NB4 (cell line): ENCODE measurements around the gene BCL7A.

Experiments
- DNase-seq: peaks from one replicate; pipeline ENCODE4 v3.0.0; 2010; ENCODE audit warnings: low read depth
- H3K4me3 ChIP-seq: one replicate; pipeline ENCODE4 v1.5.1; 2011; ENCODE audit warnings: mild to moderate bottlenecking, low read depth, low read length, moderate library complexity
- MYC ChIP-seq: IDR thresholded peaks from 2 replicates; pipeline ENCODE4 v1.6.1; 2011; ENCODE audit warnings: low read depth, low read length
- POLR2A ChIP-seq: IDR thresholded peaks from 2 replicates; pipeline ENCODE4 v1.6.1; 2011; ENCODE audit warnings: mild to moderate bottlenecking; ENCODE audit not compliant: insufficient read length; ENCODE audit errors: extremely low read depth
- TF ChIP-seq, protein P1 (sequence below): IDR thresholded peaks from one replicate; pipeline ENCODE4 v1.5.1; 2012; ENCODE audit warnings: low read depth, low read length
- TF ChIP-seq, protein P2 (sequence below): IDR thresholded peaks from 2 replicates; pipeline ENCODE4 v1.6.1; 2011; ENCODE audit warnings: low read depth, low read length

BCL7A gene

DNA sequence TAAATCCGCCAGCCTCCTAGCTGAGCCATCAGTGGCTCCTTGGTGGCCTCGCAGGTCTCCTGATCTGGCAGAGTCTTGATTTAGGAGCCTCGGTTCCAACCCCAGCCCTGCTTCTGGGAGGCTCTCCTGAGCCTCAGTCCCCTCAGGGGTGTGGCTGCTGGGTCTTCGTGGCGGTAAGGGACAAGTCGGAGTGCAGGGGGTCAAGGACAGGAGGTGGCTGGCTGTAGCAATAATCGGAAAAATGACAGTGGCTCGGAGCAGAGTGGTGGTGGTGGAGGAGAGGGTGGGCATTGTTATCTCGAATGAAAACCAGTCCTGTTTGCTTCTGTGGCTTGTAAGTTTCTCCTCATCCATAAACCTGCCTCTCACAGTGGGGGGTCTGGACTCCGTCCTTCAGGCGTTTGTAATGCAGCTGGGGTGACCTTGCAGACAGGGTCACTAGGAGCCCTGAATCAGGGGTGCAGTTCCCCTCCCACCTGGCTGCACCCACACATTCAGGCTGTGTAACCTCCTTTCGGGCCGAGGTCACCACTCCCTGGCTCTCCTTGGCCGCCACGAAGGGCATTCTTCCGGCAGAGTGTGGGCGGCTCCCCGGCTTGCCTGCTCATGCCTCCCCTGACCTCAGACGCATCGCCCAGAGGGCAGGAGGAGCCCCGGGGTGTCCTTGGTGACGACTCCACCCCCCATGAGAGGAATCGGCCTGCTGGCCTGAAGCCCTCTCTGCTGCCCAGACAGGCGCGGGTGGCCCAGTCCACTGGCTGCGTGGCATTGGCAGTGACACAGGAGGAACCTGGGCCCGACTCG is 8.1 kb downstream of the BCL7A start:
- DNase-seq = peak; percentile 86
- peak overlapping the region; percentile 42 for H3K4me3 ChIP-seq
- TF ChIP-seq, protein P1, sequence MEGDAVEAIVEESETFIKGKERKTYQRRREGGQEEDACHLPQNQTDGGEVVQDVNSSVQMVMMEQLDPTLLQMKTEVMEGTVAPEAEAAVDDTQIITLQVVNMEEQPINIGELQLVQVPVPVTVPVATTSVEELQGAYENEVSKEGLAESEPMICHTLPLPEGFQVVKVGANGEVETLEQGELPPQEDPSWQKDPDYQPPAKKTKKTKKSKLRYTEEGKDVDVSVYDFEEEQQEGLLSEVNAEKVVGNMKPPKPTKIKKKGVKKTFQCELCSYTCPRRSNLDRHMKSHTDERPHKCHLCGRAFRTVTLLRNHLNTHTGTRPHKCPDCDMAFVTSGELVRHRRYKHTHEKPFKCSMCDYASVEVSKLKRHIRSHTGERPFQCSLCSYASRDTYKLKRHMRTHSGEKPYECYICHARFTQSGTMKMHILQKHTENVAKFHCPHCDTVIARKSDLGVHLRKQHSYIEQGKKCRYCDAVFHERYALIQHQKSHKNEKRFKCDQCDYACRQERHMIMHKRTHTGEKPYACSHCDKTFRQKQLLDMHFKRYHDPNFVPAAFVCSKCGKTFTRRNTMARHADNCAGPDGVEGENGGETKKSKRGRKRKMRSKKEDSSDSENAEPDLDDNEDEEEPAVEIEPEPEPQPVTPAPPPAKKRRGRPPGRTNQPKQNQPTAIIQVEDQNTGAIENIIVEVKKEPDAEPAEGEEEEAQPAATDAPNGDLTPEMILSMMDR = no peak
- TF ChIP-seq, protein P2, sequence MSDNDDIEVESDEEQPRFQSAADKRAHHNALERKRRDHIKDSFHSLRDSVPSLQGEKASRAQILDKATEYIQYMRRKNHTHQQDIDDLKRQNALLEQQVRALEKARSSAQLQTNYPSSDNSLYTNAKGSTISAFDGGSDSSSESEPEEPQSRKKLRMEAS = no peak

DNA sequence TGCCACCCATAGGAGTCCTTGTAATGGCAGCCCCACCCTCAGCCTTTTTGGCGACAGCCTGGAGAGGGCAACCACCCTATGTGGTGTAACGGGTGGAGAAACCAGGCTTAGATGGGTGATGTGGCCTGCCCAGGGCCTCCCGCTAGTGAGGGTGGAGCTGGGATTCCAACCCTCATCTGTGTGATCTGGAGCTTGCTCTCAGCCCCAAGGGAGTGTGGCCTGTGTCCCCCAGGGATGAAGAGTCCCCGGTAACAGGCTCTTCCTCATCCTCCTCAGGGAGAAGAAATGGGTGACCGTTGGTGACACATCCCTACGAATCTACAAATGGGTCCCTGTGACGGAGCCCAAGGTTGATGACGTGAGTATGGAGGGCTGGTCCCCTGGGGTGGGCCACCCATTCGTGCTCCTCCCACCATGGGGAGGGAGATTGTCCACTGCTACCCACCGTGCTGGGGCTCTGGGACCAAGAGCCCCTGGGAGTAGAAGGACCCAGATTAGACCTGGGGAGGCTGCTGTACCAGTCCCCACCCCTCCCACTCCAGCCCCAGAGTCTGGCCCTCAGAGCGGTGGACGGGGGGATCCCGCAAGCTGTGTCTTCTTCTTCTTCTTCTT is 8.8 kb downstream of the BCL7A start:
- TF ChIP-seq, protein P2 = no peak
- TF ChIP-seq POLR2A = no peak
- no peak for TF ChIP-seq MYC
- TF ChIP-seq, protein P1 = no peak
- peak overlapping the region; percentile 42 for H3K4me3 ChIP-seq
- peak; percentile 96 for DNase-seq

DNA sequence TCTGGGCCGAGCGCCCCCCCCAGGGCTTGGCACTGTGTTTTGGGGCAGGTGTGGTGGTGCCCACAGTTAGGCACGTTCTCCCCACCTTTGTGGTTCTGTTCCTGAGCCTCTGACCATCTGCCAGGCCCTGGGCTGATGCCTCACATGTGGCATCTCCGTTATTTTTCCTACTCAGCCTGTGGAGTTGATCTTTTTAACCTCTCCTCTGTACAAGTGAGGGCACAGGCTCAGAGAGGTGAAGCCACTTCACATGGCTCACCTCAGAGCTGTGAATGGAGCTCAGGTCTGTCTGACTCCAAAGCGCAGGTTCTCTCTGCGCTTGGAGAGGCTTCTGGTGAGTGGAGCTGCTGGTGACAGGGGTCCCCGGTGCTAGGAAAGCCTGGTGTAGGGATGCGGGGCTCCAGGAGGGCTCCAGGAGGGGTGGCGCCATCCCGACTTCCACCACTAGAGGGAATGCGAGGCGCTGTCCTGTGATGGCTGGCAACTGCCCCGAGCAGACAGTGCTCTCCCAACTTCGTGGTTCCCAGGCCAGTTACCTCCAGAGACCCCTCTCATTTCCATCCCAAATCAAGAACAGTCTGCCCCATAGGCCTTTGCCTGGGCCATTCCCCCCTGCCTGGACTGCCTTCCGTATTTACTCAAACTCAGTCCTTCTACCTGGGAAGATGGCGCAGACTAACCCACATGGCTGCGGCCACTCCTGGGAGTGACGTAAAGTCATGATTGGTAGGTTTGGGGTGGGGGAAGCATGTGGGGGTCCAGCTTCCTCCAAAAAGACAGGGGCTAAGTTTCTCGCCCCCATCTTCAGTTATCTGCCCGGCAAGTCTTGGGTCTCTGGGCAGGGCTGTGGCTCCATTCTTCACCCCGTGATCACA is 9.9 kb downstream of the BCL7A start:
- DNase-seq = peak; percentile 67
- TF ChIP-seq POLR2A = no peak
- TF ChIP-seq, protein P1 = peak; percentile 78
- H3K4me3 ChIP-seq = no peak overlapping the region

DNA sequence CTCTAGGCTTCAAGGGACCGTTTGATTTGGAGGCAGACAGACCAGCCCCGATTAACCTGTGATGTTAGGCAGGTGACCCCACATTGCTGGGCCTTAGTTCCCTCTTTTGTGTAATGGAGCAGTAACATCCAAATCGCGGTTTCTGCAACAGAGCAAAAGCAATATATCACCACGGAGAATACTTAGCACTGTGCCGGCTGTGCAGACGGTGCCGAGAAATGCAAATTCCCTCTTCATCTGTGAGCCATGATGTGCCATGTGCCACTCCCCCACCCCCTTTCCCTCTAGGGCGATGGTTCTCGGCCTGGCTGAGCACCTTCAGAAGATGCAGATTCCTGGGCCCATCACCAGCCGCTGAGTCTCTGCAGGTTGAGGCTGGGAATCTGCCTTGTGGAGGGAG is 10.9 kb downstream of the BCL7A start:
- no peak for DNase-seq
- no peak overlapping the region for H3K4me3 ChIP-seq
- TF ChIP-seq, protein P2 = no peak
- TF ChIP-seq, protein P1 = no peak
- TF ChIP-seq MYC (no peak), POLR2A (no peak)

DNA sequence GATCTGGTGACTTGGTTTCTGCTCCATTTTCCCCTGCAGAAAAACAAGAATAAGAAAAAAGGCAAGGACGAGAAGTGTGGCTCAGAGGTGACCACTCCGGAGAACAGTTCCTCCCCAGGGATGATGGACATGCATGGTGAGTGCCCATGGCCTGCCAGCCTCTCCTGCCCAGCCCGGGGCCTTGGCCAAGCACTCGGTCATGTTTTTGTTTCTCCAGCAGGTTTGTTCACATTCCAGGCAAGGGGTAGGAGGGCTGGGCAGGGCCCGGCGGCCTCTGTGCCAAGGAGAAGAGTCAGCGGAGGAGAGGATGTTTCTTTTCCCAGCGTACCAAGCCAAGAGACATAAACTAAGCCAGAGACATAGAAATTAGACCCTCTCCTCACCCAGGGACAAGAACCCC is 13.6 kb downstream of the BCL7A start:
- no peak overlapping the region for H3K4me3 ChIP-seq
- DNase-seq = no peak
- no peak for TF ChIP-seq MYC
- TF ChIP-seq, protein P2 = no peak
- TF ChIP-seq, protein P1 = no peak
- TF ChIP-seq POLR2A = no peak
